ENCODE data around the gene GALNT17.
"Not testable (repeated sequence)": the region's sequence is repeated elsewhere in the genome, so short reads cannot be mapped to it uniquely, and the experiment has no call there.

The GALNT17 gene

DNA sequence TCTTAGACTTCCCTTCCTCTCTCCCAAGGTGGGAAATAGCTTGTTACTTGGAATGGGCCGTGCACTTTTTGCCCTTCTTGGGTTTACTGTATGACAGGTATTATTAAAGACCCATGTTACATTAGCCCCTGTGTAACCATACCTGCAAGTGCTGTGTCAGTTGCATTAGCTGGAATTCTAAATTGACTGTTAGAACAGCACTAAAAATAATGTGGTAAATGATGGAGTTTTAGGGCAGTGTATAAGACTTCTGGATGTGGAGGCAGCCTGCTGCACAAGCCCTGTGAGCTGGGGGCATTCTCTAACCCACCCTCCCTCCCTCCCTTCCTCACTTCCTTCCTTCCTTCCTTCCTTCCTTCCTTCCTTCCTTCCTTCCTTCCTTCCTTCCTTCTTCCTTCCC, 52.7 kb downstream of the GALNT17 start:
- peaks cover 8% of the 10 kb centered on the region for H3K9me3 ChIP-seq (ENCODE audit: low read length)
- H3K4me1 ChIP-seq (ENCODE audit: insufficient read depth, low read length): peaks cover 4% of the 10 kb centered on the region
- H2AFZ ChIP-seq (ENCODE audit: low read depth, low read length): no peak overlapping the region
- no peaks in the 10 kb centered on the region for H3K27me3 ChIP-seq (ENCODE audit: insufficient read depth, low read length)
- H3K4me3 ChIP-seq (ENCODE audit: low read length): no peak overlapping the region
- H3K36me3 ChIP-seq (ENCODE audit: insufficient read depth, low read length): peaks cover 2% of the 10 kb centered on the region

GRCh38 chr7:71186535-71187057, 54.7 kb downstream of the GALNT17 start:
- Histone ChIP-seq H2AFZ (ENCODE audit: low read depth, low read length) (no peak overlapping the region), H3K36me3 (ENCODE audit: insufficient read depth, low read length) (peaks cover 2% of the 10 kb centered on the region), H3K4me1 (ENCODE audit: insufficient read depth, low read length) (peaks cover 4% of the 10 kb centered on the region), H3K9me3 (ENCODE audit: low read length) (peaks cover 11% of the 10 kb centered on the region), H3K27me3 (ENCODE audit: insufficient read depth, low read length) (no peaks in the 10 kb centered on the region), H3K4me3 (ENCODE audit: low read length) (no peak overlapping the region)

GRCh38 chr7:71191771-71192170, 59.8 kb downstream of the GALNT17 start:
- Histone ChIP-seq H3K27me3 (ENCODE audit: insufficient read depth, low read length) (no peaks in the 10 kb centered on the region), H3K9me3 (ENCODE audit: low read length) (peaks cover 7% of the 10 kb centered on the region), H3K4me1 (ENCODE audit: insufficient read depth, low read length) (no peaks in the 10 kb centered on the region), H3K4me3 (ENCODE audit: low read length) (no peak overlapping the region), H2AFZ (ENCODE audit: low read depth, low read length) (no peak overlapping the region), H3K36me3 (ENCODE audit: insufficient read depth, low read length) (peaks cover 3% of the 10 kb centered on the region)

DNA sequence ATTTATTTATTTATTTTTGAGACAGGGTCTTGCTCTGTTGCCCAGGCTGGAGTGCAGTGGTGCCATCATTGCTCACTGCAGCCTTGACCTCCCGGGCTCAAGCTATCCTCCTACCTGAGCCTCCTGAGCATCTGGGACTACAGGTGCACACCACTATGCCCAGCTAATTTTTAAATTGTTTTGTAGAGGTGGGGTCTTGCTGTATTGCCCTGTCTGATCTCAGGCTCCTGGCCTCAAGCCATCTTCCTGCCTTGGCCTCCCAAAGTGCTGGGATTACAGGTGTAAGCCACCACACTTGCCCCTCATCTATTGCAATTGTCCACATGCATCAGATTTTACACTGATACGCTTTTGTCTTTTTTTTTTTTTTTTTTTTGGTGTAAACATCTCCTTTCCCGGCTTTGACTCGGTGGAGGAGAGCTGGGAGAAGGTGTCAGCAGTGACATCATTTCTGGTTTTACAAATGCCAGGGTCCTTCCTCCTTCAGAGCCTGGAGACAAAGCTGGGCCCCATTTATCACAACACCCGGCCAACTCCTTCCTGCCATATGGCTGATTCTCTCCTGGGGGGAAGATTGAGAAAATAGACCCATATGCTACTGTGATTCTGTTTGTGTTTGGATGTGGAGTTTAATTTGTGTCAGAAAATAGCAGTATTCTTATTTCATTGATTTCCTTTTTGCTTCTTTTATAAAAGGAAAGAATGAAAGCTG, 61.3 kb downstream of the GALNT17 start:
- H3K4me3 ChIP-seq (ENCODE audit: low read length): no peak overlapping the region
- H2AFZ ChIP-seq (ENCODE audit: low read depth, low read length): no peak overlapping the region
- H3K36me3 ChIP-seq (ENCODE audit: insufficient read depth, low read length): peaks cover 4% of the 10 kb centered on the region
- no peaks in the 10 kb centered on the region for H3K4me1 ChIP-seq (ENCODE audit: insufficient read depth, low read length)
- no peaks in the 10 kb centered on the region for H3K27me3 ChIP-seq (ENCODE audit: insufficient read depth, low read length)
- H3K9me3 ChIP-seq (ENCODE audit: low read length): peaks cover 7% of the 10 kb centered on the region

DNA sequence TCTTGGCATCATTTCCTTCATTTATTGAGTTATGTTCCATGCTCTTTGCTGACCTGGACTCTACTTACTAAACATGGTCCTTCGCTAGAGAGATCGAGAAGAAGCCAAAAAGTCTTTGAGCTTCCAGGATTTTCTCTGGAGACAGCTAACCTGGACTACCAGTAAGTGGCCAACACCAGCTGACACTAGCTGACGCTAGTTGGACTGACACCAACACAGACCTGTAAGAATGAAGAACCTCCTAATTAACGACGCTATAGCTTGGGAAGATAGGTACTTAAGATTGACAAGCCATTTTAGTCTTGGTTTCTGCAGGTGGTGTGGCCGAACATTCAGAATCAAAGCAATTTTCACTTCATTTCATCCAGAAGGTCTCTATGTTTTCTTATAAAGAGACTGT, 66.4 kb downstream of the GALNT17 start:
- H3K4me1 ChIP-seq (ENCODE audit: insufficient read depth, low read length): no peaks in the 10 kb centered on the region
- peaks cover 9% of the 10 kb centered on the region for H3K36me3 ChIP-seq (ENCODE audit: insufficient read depth, low read length)
- H3K27me3 ChIP-seq (ENCODE audit: insufficient read depth, low read length): no peaks in the 10 kb centered on the region
- H2AFZ ChIP-seq (ENCODE audit: low read depth, low read length): no peak overlapping the region
- H3K9me3 ChIP-seq (ENCODE audit: low read length): peaks cover 4% of the 10 kb centered on the region
- H3K4me3 ChIP-seq (ENCODE audit: low read length): no peak overlapping the region

DNA sequence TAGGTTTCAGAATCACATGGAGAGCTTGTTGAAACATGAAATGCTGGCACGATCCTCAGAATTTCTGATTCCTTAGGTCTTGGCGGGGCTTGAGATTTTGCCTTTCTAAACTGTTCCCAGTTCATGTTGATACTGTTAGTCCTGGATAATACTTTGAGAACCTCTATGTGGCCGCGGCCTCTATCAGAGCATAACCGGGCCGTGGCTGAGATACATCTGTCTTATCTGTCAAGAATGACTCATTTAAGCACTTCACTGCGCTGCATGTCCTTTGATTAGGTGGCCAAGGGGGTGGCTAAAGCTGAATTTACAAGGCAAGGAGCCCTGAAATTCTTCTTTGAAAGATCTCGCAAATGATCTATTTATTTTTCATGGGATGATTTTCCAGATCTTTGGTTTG, 66.9 kb downstream of the GALNT17 start:
- Histone ChIP-seq H3K36me3 (ENCODE audit: insufficient read depth, low read length) (peaks cover 12% of the 10 kb centered on the region), H3K4me1 (ENCODE audit: insufficient read depth, low read length) (no peaks in the 10 kb centered on the region), H3K4me3 (ENCODE audit: low read length) (no peak overlapping the region), H3K9me3 (ENCODE audit: low read length) (peaks cover 8% of the 10 kb centered on the region), H3K27me3 (ENCODE audit: insufficient read depth, low read length) (no peaks in the 10 kb centered on the region), H2AFZ (ENCODE audit: low read depth, low read length) (no peak overlapping the region)

DNA sequence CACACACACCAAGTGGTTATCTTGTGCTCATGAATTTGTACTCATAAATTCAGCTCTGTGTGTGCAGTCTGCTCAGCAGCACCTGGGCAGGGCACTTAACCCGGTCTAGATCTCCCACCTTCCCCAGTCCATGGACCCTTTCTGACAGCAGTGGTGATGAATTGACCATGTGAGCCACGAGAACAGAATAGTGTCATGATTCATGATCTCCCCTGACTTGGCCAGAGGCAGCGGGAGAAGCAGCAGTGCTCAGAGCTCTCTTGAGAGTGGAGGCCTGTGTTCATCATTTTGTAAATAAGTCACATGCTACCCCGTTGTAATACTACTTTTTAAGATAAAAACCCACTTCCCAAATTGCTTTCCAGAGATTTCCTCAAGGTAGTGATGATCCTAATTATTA, 74.2 kb downstream of the GALNT17 start:
- H3K36me3 ChIP-seq (ENCODE audit: insufficient read depth, low read length): peaks cover 6% of the 10 kb centered on the region
- H2AFZ ChIP-seq (ENCODE audit: low read depth, low read length): no peak overlapping the region
- no peaks in the 10 kb centered on the region for H3K4me1 ChIP-seq (ENCODE audit: insufficient read depth, low read length)
- peaks cover 7% of the 10 kb centered on the region for H3K9me3 ChIP-seq (ENCODE audit: low read length)
- H3K4me3 ChIP-seq (ENCODE audit: low read length): no peak overlapping the region
- H3K27me3 ChIP-seq (ENCODE audit: insufficient read depth, low read length): no peaks in the 10 kb centered on the region

GRCh38 chr7:71208881-71209280, 76.9 kb downstream of the GALNT17 start:
- Histone ChIP-seq H3K4me3 (ENCODE audit: low read length) (no peak overlapping the region), H2AFZ (ENCODE audit: low read depth, low read length) (no peak overlapping the region), H3K9me3 (ENCODE audit: low read length) (peaks cover 2% of the 10 kb centered on the region), H3K4me1 (ENCODE audit: insufficient read depth, low read length) (no peaks in the 10 kb centered on the region), H3K36me3 (ENCODE audit: insufficient read depth, low read length) (peaks cover 4% of the 10 kb centered on the region), H3K27me3 (ENCODE audit: insufficient read depth, low read length) (no peaks in the 10 kb centered on the region)

GRCh38 chr7:71209484-71209883, 77.5 kb downstream of the GALNT17 start:
- H3K4me3 ChIP-seq (ENCODE audit: low read length); H3K4me1 ChIP-seq (ENCODE audit: insufficient read depth, low read length); H3K36me3 ChIP-seq (ENCODE audit: insufficient read depth, low read length); H3K9me3 ChIP-seq (ENCODE audit: low read length); H2AFZ ChIP-seq (ENCODE audit: low read depth, low read length); H3K27me3 ChIP-seq (ENCODE audit: insufficient read depth, low read length): not testable (repeated sequence)

GRCh38 chr7:71210220-71210619, 78.3 kb downstream of the GALNT17 start:
- no peaks in the 10 kb centered on the region for H3K4me1 ChIP-seq (ENCODE audit: insufficient read depth, low read length)
- H2AFZ ChIP-seq (ENCODE audit: low read depth, low read length): no peak overlapping the region
- no peaks in the 10 kb centered on the region for H3K9me3 ChIP-seq (ENCODE audit: low read length)
- no peak overlapping the region for H3K4me3 ChIP-seq (ENCODE audit: low read length)
- H3K27me3 ChIP-seq (ENCODE audit: insufficient read depth, low read length): no peaks in the 10 kb centered on the region
- H3K36me3 ChIP-seq (ENCODE audit: insufficient read depth, low read length): peaks cover 3% of the 10 kb centered on the region

GRCh38 chr7:71212433-71212832, 80.5 kb downstream of the GALNT17 start:
- H3K4me1 ChIP-seq (ENCODE audit: insufficient read depth, low read length); H3K36me3 ChIP-seq (ENCODE audit: insufficient read depth, low read length); H3K9me3 ChIP-seq (ENCODE audit: low read length); H3K4me3 ChIP-seq (ENCODE audit: low read length); H2AFZ ChIP-seq (ENCODE audit: low read depth, low read length); H3K27me3 ChIP-seq (ENCODE audit: insufficient read depth, low read length): not testable (repeated sequence)

- peaks cover 9% of the 10 kb centered on the region for H3K9me3 ChIP-seq (ENCODE audit: low read length)
- no peak overlapping the region for H3K4me3 ChIP-seq (ENCODE audit: low read length)
- H3K4me1 ChIP-seq (ENCODE audit: insufficient read depth, low read length): no peaks in the 10 kb centered on the region
- H2AFZ ChIP-seq (ENCODE audit: low read depth, low read length): no peak overlapping the region
- no peaks in the 10 kb centered on the region for H3K27me3 ChIP-seq (ENCODE audit: insufficient read depth, low read length)
- no peaks in the 10 kb centered on the region for H3K36me3 ChIP-seq (ENCODE audit: insufficient read depth, low read length)
Observed at GRCh38 chr7:71216211-71216610, 84.3 kb downstream of the GALNT17 start.

DNA sequence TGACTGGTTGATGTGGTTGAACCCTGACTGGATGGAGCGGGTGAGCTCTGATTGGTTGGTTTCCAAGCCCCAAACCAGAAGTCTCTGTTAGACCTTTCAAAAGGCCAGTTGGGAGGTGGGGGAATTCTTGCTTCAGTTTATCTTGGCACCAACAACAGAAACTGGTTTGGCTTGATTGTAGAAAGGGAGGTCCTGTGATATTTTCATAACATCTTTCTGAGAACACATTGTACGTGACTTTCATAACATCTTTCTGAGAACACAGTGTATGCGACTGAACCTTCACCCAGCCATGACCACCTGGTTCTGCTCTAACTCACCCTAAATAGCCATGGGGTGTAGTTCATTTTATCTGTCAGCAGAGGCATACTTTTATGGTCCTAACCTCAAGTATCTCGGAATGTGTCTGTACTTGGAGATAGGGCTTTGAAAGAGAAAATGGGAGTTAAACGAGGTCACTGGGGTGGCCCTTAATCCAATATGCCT, 88.3 kb downstream of the GALNT17 start:
- Histone ChIP-seq H3K36me3 (ENCODE audit: insufficient read depth, low read length) (peaks cover 3% of the 10 kb centered on the region), H3K9me3 (ENCODE audit: low read length) (peaks cover 13% of the 10 kb centered on the region), H2AFZ (ENCODE audit: low read depth, low read length) (no peak overlapping the region), H3K27me3 (ENCODE audit: insufficient read depth, low read length) (no peaks in the 10 kb centered on the region), H3K4me3 (ENCODE audit: low read length) (no peak overlapping the region), H3K4me1 (ENCODE audit: insufficient read depth, low read length) (no peaks in the 10 kb centered on the region)

GRCh38 chr7:71221049-71221448, 89.1 kb downstream of the GALNT17 start:
- H3K4me3 ChIP-seq (ENCODE audit: low read length): no peak overlapping the region
- no peak overlapping the region for H2AFZ ChIP-seq (ENCODE audit: low read depth, low read length)
- H3K9me3 ChIP-seq (ENCODE audit: low read length): peaks cover 13% of the 10 kb centered on the region
- peaks cover 3% of the 10 kb centered on the region for H3K36me3 ChIP-seq (ENCODE audit: insufficient read depth, low read length)
- H3K4me1 ChIP-seq (ENCODE audit: insufficient read depth, low read length): no peaks in the 10 kb centered on the region
- no peaks in the 10 kb centered on the region for H3K27me3 ChIP-seq (ENCODE audit: insufficient read depth, low read length)

Measured in neuron (in vitro differentiated cells).